HEK293 (cell line): ENCODE measurements around the gene THEMIS2.
A peak's percentile ranks its signal among the peaks of the same experiment; 100 is the strongest.

ENCODE experiments used
- CTCF ChIA-PET: fragments of 350-600 bp; formaldehyde crosslinking; extraction: SDS; loops from one replicate; lab custom pipeline; 2021; ENCODE audit warnings: antibody characterized with exemption; lab: Yijun Ruan, JAX
- POLR2A ChIA-PET: fragments of 300-600 bp; formaldehyde crosslinking; extraction: SDS; loops from one replicate; lab custom pipeline; 2020; ENCODE audit warnings: antibody characterized with exemption, inconsistent platforms; lab: Yijun Ruan, JAX
- H3K27ac ChIP-seq: fragments of 200-500 bp; sonication (Bioruptor generic); 2 replicates; pipeline ENCODE4 v1.5.1; 2014; ENCODE audit warnings: low read depth, low read length, control low read depth, inconsistent platforms; ENCODE audit errors: extremely low read depth
- H3K36me3 ChIP-seq, 2 experiments: fragments of 200-500 bp in 1 of 2; sonication (Bioruptor generic) in 1 of 2; 1 replicate in 1 of 2; 2 replicates in 1 of 2; pipeline ENCODE4 v1.5.1; 2014 to 2017; ENCODE audit warnings: inconsistent platforms in 2 of 2, low read length in 2 of 2; ENCODE audit not compliant: control insufficient read depth in 2 of 2, insufficient read depth in 1 of 2
- H3K4me1 ChIP-seq: fragments of 200-500 bp; sonication (Bioruptor generic); 2 replicates; pipeline ENCODE4 v1.5.1; 2014; ENCODE audit warnings: mild to moderate bottlenecking, low read length, inconsistent platforms; ENCODE audit not compliant: control insufficient read depth, insufficient read depth
- H3K4me3 ChIP-seq: 2 replicates; pipeline ENCODE4 v1.5.1; 2011; ENCODE audit warnings: low read depth, mild to moderate bottlenecking, control low read depth, low read length, moderate library complexity
- H3K9me3 ChIP-seq: fragments of 200-500 bp; sonication (Bioruptor generic); 2 replicates; pipeline ENCODE4 v1.5.1; 2014; ENCODE audit warnings: low read depth, low read length, inconsistent platforms; ENCODE audit not compliant: control insufficient read depth, insufficient read depth
- PATZ1 ChIP-seq: fragments of 450-650 bp; formaldehyde crosslinking; IDR thresholded peaks from 2 replicates; pipeline ENCODE4 v1.5.1; 2016; ENCODE audit warnings: missing biosample characterization, missing genetic modification characterization
- ZNF121 ChIP-seq: fragments of 450-650 bp; formaldehyde crosslinking; IDR thresholded peaks from 2 replicates; pipeline ENCODE4 v1.5.1; 2016; ENCODE audit warnings: missing biosample characterization, missing genetic modification characterization
- ZNF221 ChIP-seq: fragments of 450-650 bp; formaldehyde crosslinking; IDR thresholded peaks from 2 replicates; pipeline ENCODE4 v1.5.1; 2017; ENCODE audit warnings: missing biosample characterization, missing genetic modification characterization, borderline replicate concordance
- ZNF239 ChIP-seq: fragments of 450-650 bp; formaldehyde crosslinking; IDR thresholded peaks from 2 replicates; pipeline ENCODE4 v1.5.1; 2016; ENCODE audit warnings: missing biosample characterization, missing genetic modification characterization
- ZNF426 ChIP-seq: fragments of 450-650 bp; formaldehyde crosslinking; IDR thresholded peaks from 2 replicates; pipeline ENCODE4 v1.5.1; 2017; ENCODE audit warnings: missing biosample characterization, missing genetic modification characterization, mild to moderate bottlenecking, inconsistent platforms, moderate library complexity
- ZNF510 ChIP-seq: fragments of 450-650 bp; formaldehyde crosslinking; IDR thresholded peaks from 2 replicates; pipeline ENCODE4 v1.5.1; 2018; ENCODE audit warnings: mild to moderate bottlenecking, missing genetic modification characterization, missing biosample characterization; ENCODE audit not compliant: insufficient replicate concordance
- ZNF513 ChIP-seq: fragments of 450-650 bp; IDR thresholded peaks from 2 replicates; pipeline ENCODE4 v1.5.1; 2018; ENCODE audit warnings: missing biosample characterization, missing genetic modification characterization
- ZNF529 ChIP-seq: fragments of 450-650 bp; formaldehyde crosslinking; IDR thresholded peaks from 2 replicates; pipeline ENCODE4 v1.5.1; 2017; ENCODE audit warnings: missing genetic modification characterization, missing biosample characterization; ENCODE audit not compliant: insufficient replicate concordance
- ZNF600 ChIP-seq: fragments of 450-650 bp; formaldehyde crosslinking; IDR thresholded peaks from 2 replicates; pipeline ENCODE4 v1.5.1; 2016; ENCODE audit warnings: missing biosample characterization, missing genetic modification characterization
- ZNF623 ChIP-seq: fragments of 450-650 bp; formaldehyde crosslinking; IDR thresholded peaks from 2 replicates; pipeline ENCODE4 v1.5.1; 2016; ENCODE audit warnings: missing biosample characterization, missing genetic modification characterization
- ZNF629 ChIP-seq: fragments of 450-650 bp; formaldehyde crosslinking; IDR thresholded peaks from 2 replicates; pipeline ENCODE4 v1.5.1; 2017; ENCODE audit warnings: missing biosample characterization, missing genetic modification characterization
- ZNF645 ChIP-seq: fragments of 450-650 bp; formaldehyde crosslinking; IDR thresholded peaks from 2 replicates; pipeline ENCODE4; 2016; ENCODE audit warnings: missing biosample characterization, missing genetic modification characterization
- ZNF791 ChIP-seq: fragments of 450-650 bp; formaldehyde crosslinking; IDR thresholded peaks from 2 replicates; pipeline ENCODE4 v1.5.1; 2016; ENCODE audit warnings: missing biosample characterization, missing genetic modification characterization
- ZNF843 ChIP-seq: fragments of 450-650 bp; formaldehyde crosslinking; IDR thresholded peaks from 2 replicates; pipeline ENCODE4 v1.5.1; 2016; ENCODE audit warnings: missing biosample characterization, missing genetic modification characterization
- TF ChIP-seq, protein P1 (sequence below): fragments of 450-650 bp; formaldehyde crosslinking; IDR thresholded peaks from 2 replicates; pipeline ENCODE4 v1.5.1; 2017; ENCODE audit warnings: missing biosample characterization, mild to moderate bottlenecking, missing genetic modification characterization, moderate library complexity
- TF ChIP-seq, protein P2 (sequence below): fragments of 450-650 bp; formaldehyde crosslinking; conservative IDR thresholded peaks from 2 replicates; pipeline ENCODE4 v1.5.1; 2016; ENCODE audit warnings: low read depth, missing biosample characterization, missing genetic modification characterization

THEMIS2 gene

DNA sequence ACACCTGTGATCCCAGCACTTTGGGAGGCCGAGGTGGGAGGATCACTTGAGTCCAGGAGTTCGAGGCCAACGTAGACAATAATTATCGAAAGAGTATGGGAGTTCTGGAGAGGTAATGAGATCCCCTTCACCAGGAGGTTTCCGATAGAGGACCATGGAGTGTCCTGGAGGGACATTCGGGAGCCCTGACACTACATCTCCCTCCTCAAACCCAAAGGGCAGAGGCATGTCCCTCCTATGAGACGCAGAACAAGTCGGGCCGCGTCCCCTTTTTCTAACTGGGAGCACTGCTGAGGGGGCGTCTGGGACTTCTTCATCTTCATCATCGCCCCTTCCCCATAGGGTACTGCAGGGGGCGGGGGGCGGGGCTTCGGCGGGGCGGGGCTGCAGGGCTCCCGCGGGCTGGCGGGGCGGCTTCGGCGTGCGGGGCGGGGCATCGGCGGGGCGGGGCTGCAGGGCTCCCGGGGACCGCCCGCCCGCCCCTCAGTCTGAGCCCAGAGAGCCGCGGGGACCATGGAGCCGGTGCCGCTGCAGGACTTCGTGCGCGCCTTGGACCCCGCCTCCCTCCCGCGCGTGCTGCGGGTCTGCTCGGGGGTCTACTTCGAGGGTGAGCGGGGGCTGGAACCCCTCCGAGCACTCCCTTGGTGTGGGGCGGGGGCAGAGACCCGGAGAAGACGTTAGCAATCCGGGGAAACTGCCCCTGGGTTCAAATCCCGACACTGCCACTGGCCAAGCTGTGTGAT, at the start of gene THEMIS2:
TSS of gene THEMIS2 (plus strand) at position 486 of the 743 bp plus-strand sequence. CDS start at position 514, 28 bp downstream.
- Histone ChIP-seq H3K4me1 (peaks cover 3% of the 10 kb centered on the region; the same call in 1 of the 2 replicates), H3K9me3 (no peaks in the 10 kb centered on the region), H3K4me3 (peak within 1 kb of the TSS; percentile 23), H3K27ac (no peak within 1 kb of the TSS), H3K36me3 (no peaks in the 10 kb centered on the region)
- CTCF ChIA-PET = interaction anchor here (0.7 kb wide), 2 partner anchors 209 to 1836 kb away, joined by 3 to 5 read pairs; no protein-coding TSS in a partner anchor
- TF ChIP-seq ZNF513 (peak; percentile 83), ZNF645 (no peak), PATZ1 (tag by site-specific recombination) (0 out of 2 replicates have a peak, but pooled peaks have one; percentile 19), ZNF239 (tag by site-specific recombination) (peak; percentile 84; the same call in 1 of the 2 replicates)
- POLR2A ChIA-PET = interaction anchor here (0.6 kb wide), 1 partner anchor 988 kb away, joined by 3 read pairs; no protein-coding TSS in a partner anchor

- CTCF ChIA-PET = no interaction called here
- TF ChIP-seq ZNF121 (0 out of 2 replicates have a peak, but pooled peaks have one; percentile 69), ZNF221 (tag by site-specific recombination) (no peak)
- Histone ChIP-seq H3K4me1 (no peaks in the 10 kb centered on the region), H3K9me3 (no peaks in the 10 kb centered on the region), H3K36me3 (peaks cover 4 to 38% of the 10 kb centered on the region in 2 experiments), H3K27ac (no peak overlapping the region), H3K4me3 (no peak overlapping the region)
- POLR2A ChIA-PET = interaction anchor here (0.9 to 1.1 kb wide), 2 partner anchors 51 to 60 kb away, joined by 3 read pairs; partner anchors contain the start of gene STX12
Observed at GRCh38 chr1:27823784-27824183, 48.6 kb upstream of the THEMIS2 start.

- H3K4me3 ChIP-seq = no peak overlapping the region
- no peak overlapping the region for H3K27ac ChIP-seq
- peaks cover 4 to 32% of the 10 kb centered on the region in 2 experiments for H3K36me3 ChIP-seq
- H3K4me1 ChIP-seq = no peaks in the 10 kb centered on the region
- ChIA-PET POLR2A (interaction anchor here (0.9 kb wide), 1 partner anchor 52 kb away, joined by 3 read pairs; the partner anchor contains the start of gene STX12), CTCF (interaction anchor here (1.2 kb wide), 1 partner anchor 155 kb away, joined by 3 read pairs; no protein-coding TSS in a partner anchor)
- H3K9me3 ChIP-seq = no peaks in the 10 kb centered on the region
- TF ChIP-seq ZNF510 (tag by site-specific recombination) = no peak
- TF ChIP-seq ZNF791 (tag by site-specific recombination) = no peak
- TF ChIP-seq ZNF426 = no peak
- TF ChIP-seq ZNF600 (tag by site-specific recombination) = no peak
- TF ChIP-seq, protein P1, sequence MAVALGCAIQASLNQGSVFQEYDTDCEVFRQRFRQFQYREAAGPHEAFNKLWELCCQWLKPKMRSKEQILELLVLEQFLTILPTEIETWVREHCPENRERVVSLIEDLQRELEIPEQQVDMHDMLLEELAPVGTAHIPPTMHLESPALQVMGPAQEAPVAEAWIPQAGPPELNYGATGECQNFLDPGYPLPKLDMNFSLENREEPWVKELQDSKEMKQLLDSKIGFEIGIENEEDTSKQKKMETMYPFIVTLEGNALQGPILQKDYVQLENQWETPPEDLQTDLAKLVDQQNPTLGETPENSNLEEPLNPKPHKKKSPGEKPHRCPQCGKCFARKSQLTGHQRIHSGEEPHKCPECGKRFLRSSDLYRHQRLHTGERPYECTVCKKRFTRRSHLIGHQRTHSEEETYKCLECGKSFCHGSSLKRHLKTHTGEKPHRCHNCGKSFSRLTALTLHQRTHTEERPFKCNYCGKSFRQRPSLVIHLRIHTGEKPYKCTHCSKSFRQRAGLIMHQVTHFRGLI (tag by site-specific recombination) = no peak
- TF ChIP-seq ZNF623 = no peak
- TF ChIP-seq ZNF629 (tag by site-specific recombination) = no peak
- no peak for TF ChIP-seq ZNF843 (tag by site-specific recombination)
- no peak for TF ChIP-seq ZNF529
- TF ChIP-seq, protein P2, sequence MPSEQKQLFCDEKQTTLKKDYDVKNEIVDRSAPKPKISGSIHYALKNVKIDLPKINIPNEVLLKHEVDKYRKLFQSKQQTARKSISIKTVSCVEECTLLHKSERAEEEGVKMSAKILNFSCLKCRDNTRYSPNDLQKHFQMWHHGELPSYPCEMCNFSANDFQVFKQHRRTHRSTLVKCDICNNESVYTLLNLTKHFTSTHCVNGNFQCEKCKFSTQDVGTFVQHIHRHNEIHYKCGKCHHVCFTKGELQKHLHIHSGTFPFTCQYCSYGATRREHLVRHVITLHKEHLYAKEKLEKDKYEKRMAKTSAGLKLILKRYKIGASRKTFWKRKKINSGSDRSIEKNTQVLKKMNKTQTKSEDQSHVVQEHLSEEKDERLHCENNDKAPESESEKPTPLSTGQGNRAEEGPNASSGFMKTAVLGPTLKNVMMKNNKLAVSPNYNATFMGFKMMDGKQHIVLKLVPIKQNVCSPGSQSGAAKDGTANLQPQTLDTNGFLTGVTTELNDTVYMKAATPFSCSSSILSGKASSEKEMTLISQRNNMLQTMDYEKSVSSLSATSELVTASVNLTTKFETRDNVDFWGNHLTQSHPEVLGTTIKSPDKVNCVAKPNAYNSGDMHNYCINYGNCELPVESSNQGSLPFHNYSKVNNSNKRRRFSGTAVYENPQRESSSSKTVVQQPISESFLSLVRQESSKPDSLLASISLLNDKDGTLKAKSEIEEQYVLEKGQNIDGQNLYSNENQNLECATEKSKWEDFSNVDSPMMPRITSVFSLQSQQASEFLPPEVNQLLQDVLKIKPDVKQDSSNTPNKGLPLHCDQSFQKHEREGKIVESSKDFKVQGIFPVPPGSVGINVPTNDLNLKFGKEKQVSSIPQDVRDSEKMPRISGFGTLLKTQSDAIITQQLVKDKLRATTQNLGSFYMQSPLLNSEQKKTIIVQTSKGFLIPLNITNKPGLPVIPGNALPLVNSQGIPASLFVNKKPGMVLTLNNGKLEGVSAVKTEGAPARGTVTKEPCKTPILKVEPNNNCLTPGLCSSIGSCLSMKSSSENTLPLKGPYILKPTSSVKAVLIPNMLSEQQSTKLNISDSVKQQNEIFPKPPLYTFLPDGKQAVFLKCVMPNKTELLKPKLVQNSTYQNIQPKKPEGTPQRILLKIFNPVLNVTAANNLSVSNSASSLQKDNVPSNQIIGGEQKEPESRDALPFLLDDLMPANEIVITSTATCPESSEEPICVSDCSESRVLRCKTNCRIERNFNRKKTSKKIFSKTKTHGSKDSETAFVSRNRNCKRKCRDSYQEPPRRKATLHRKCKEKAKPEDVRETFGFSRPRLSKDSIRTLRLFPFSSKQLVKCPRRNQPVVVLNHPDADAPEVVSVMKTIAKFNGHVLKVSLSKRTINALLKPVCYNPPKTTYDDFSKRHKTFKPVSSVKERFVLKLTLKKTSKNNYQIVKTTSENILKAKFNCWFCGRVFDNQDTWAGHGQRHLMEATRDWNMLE (tag by site-specific recombination) = no peak
Observed at GRCh38 chr1:27824411-27824810, 47.9 kb upstream of the THEMIS2 start.
